Smooth muscle cell (in vitro differentiated cells): ENCODE measurements around the gene B3GAT3. TPM values are rescaled to one million over a fixed set of nuclear protein-coding genes. Genes with fewer than 3 reads are reported as not detected.
"Not testable (repeated sequence)": the region's sequence is repeated elsewhere in the genome, so short reads cannot be mapped to it uniquely, and the experiment has no call there.

ENCODE experiments used
- DNase-seq: peaks from one replicate; lab custom pipeline; 2025; ENCODE audit not compliant: unreplicated experiment; lab: John Stamatoyannopoulos, UW
- H2AFZ ChIP-seq: fragments of 200-600 bp; sonication (generic); 2 replicates; pipeline ENCODE4 v1.6.0; 2016; ENCODE audit warnings: antibody characterized with exemption, low read depth, mild to moderate bottlenecking
- H3F3A ChIP-seq: fragments of 200-600 bp; sonication (generic); 2 replicates; pipeline ENCODE4 v1.6.0; 2017; ENCODE audit warnings: antibody characterized with exemption, low read depth
- H3K27ac ChIP-seq: fragments of 200-600 bp; sonication (generic); 2 replicates; pipeline ENCODE4 v1.5.1; 2016; ENCODE audit warnings: low read depth, mild to moderate bottlenecking
- H3K27me3 ChIP-seq: fragments of 200-600 bp; sonication (generic); 2 replicates; pipeline ENCODE4 v1.6.1; 2016; ENCODE audit warnings: low read depth, mild to moderate bottlenecking
- H3K36me3 ChIP-seq: fragments of 200-600 bp; sonication (generic); 2 replicates; pipeline ENCODE4 v1.5.1; 2016; ENCODE audit warnings: low read depth
- H3K4me1 ChIP-seq: fragments of 200-600 bp; sonication (generic); 2 replicates; pipeline ENCODE4 v1.5.1; 2016; ENCODE audit warnings: low read depth
- H3K4me2 ChIP-seq: fragments of 200-600 bp; sonication (generic); 2 replicates; pipeline ENCODE4 v1.6.0; 2016; ENCODE audit warnings: mild to moderate bottlenecking
- H3K4me3 ChIP-seq: fragments of 200-600 bp; sonication (generic); 2 replicates; pipeline ENCODE4 v1.5.1; 2016; ENCODE audit warnings: mild to moderate bottlenecking
- H3K79me2 ChIP-seq: fragments of 200-600 bp; sonication (generic); 2 replicates; pipeline ENCODE4 v1.6.0; 2016; ENCODE audit warnings: low read depth, mild to moderate bottlenecking
- H3K9ac ChIP-seq: fragments of 200-600 bp; sonication (generic); 2 replicates; pipeline ENCODE4 v1.6.0; 2016; ENCODE audit warnings: low read depth
- H3K9me3 ChIP-seq: fragments of 200-600 bp; sonication (generic); replicated peaks from 2 replicates; pipeline ENCODE4 v1.5.1; 2016; ENCODE audit warnings: low read depth
- H4K20me1 ChIP-seq: fragments of 200-600 bp; sonication (generic); 2 replicates; pipeline ENCODE4 v1.6.0; 2016; ENCODE audit warnings: low read depth
- WGBS: methylation state at CpG from one replicate; pipeline ENCODE4 v1.1.7; 2016; ENCODE audit warnings: low lambda C conversion rate; 5-methylcytosine and 5-hydroxymethylcytosine counted together
- polyA plus RNA-seq: library from polyadenylated mRNA; unstranded; fragments of >200 nt; fragmentation: Nextera tagmentation; extraction: Ambion mirVana; gene quantifications from 2 replicates; pipeline ENCODE4 v1.2.1, GENCODE V29; 2016
- total RNA-seq: library from RNA; depleted of rRNA; stranded (reverse); fragments of >200 nt; gene quantifications from 2 replicates; pipeline ENCODE4 v1.2.3, GENCODE V29; 2014
- TF ChIP-seq, protein P1 (sequence below): fragments of 200-600 bp; sonication (generic); IDR thresholded peaks from 2 replicates; pipeline ENCODE4 v1.5.1; 2017; ENCODE audit warnings: borderline replicate concordance, mild to moderate bottlenecking, antibody characterized with exemption; ENCODE audit not compliant: insufficient read depth, poor library complexity, severe bottlenecking

The B3GAT3 gene
- total and polyA plus RNA-seq, 2 experiments from 2014 or later: 20.0 to 66.9 TPM

DNA sequence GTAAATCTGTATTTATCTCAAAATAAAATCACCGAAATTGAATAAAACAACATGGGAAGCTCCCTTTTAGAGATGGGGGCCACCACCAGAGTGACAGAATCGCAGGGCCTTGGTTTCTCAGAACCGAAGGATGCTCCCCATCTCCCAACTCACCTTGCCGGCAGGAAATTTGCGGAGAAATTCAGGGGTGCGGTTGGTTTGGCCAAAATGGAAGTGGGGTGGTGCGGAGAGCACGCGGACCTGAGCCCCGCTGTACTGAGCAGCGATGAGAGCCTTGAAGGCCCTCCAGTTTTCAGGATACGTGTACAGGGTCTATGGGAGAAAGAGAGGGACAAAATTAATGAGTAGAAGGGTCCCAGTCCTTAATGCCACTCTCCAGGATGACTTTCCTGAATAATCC is 49.4 kb downstream of the B3GAT3 start:
- Histone ChIP-seq H3K4me1 (peaks cover 11% of the 10 kb centered on the region), H4K20me1 (peaks cover 55% of the 10 kb centered on the region), H3K9me3 (no peaks in the 10 kb centered on the region), H3K4me2 (peak overlapping the region; percentile 92), H2AFZ (no peak overlapping the region), H3K4me3 (peak overlapping the region; percentile 97), H3K27me3 (no peaks in the 10 kb centered on the region), H3K27ac (peak overlapping the region; percentile 79), H3K79me2 (peaks cover 81% of the 10 kb centered on the region), H3K36me3 (no peaks in the 10 kb centered on the region), H3K9ac (peak overlapping the region; percentile 89), H3F3A (peaks cover 5% of the 10 kb centered on the region)
- TF ChIP-seq, protein P1, sequence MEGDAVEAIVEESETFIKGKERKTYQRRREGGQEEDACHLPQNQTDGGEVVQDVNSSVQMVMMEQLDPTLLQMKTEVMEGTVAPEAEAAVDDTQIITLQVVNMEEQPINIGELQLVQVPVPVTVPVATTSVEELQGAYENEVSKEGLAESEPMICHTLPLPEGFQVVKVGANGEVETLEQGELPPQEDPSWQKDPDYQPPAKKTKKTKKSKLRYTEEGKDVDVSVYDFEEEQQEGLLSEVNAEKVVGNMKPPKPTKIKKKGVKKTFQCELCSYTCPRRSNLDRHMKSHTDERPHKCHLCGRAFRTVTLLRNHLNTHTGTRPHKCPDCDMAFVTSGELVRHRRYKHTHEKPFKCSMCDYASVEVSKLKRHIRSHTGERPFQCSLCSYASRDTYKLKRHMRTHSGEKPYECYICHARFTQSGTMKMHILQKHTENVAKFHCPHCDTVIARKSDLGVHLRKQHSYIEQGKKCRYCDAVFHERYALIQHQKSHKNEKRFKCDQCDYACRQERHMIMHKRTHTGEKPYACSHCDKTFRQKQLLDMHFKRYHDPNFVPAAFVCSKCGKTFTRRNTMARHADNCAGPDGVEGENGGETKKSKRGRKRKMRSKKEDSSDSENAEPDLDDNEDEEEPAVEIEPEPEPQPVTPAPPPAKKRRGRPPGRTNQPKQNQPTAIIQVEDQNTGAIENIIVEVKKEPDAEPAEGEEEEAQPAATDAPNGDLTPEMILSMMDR: no peak
- DNase-seq: no peak
- 76% methylated on average over 12 of the region's 12 CpGs for WGBS

- Histone ChIP-seq H4K20me1 (peaks cover 63% of the 10 kb centered on the region), H3K27ac (peak overlapping the region; percentile 79), H3K79me2 (peaks cover 89% of the 10 kb centered on the region), H3K4me1 (peaks cover 11% of the 10 kb centered on the region)
- H3K4me3 ChIP-seq, H3K9me3 ChIP-seq, H3K9ac ChIP-seq, DNase-seq, H3F3A ChIP-seq, H3K27me3 ChIP-seq, H3K4me2 ChIP-seq, H2AFZ ChIP-seq, H3K36me3 ChIP-seq: not testable (repeated sequence)
- WGBS: 95% methylated on average over 5 of the region's 5 CpGs
These were observed 50.3 kb downstream of the B3GAT3 start for GRCh38 chr11:62571493-62571892.

- DNase-seq, H3F3A ChIP-seq, H3K4me3 ChIP-seq, H3K9me3 ChIP-seq, H3K9ac ChIP-seq, H3K27me3 ChIP-seq, H2AFZ ChIP-seq, H3K4me2 ChIP-seq, H3K27ac ChIP-seq: not testable (repeated sequence)
- WGBS: 95% methylated on average over 5 of the region's 5 CpGs
- peaks cover 11% of the 10 kb centered on the region for H3K4me1 ChIP-seq
- H3K79me2 ChIP-seq: peaks cover 89% of the 10 kb centered on the region
- peaks cover 69% of the 10 kb centered on the region for H4K20me1 ChIP-seq
- peaks cover 10% of the 10 kb centered on the region for H3K36me3 ChIP-seq
These were observed 50.9 kb downstream of the B3GAT3 start for GRCh38 chr11:62570903-62571302.

- H3K4me3 ChIP-seq: no peak overlapping the region
- H3K4me2 ChIP-seq: no peak overlapping the region
- no peaks in the 10 kb centered on the region for H3K9me3 ChIP-seq
- H3K9ac ChIP-seq: no peak overlapping the region
- H3K4me1 ChIP-seq: peaks cover 11% of the 10 kb centered on the region
- TF ChIP-seq, protein P1: no peak
- no peak overlapping the region for H2AFZ ChIP-seq
- H4K20me1 ChIP-seq: peaks cover 81% of the 10 kb centered on the region
- H3K27ac ChIP-seq: peak overlapping the region; percentile 5
- peaks cover 87% of the 10 kb centered on the region for H3K79me2 ChIP-seq
- H3K27me3 ChIP-seq: no peaks in the 10 kb centered on the region
- 95% methylated on average over 1 of the region's 1 CpG for WGBS
- H3F3A ChIP-seq: peaks cover 20% of the 10 kb centered on the region
- no peak for DNase-seq
- H3K36me3 ChIP-seq: peaks cover 20% of the 10 kb centered on the region
These were observed 52.2 kb downstream of the B3GAT3 start for GRCh38 chr11:62569611-62570010.
